ENCODE results near the gene LSM3.

DNA sequence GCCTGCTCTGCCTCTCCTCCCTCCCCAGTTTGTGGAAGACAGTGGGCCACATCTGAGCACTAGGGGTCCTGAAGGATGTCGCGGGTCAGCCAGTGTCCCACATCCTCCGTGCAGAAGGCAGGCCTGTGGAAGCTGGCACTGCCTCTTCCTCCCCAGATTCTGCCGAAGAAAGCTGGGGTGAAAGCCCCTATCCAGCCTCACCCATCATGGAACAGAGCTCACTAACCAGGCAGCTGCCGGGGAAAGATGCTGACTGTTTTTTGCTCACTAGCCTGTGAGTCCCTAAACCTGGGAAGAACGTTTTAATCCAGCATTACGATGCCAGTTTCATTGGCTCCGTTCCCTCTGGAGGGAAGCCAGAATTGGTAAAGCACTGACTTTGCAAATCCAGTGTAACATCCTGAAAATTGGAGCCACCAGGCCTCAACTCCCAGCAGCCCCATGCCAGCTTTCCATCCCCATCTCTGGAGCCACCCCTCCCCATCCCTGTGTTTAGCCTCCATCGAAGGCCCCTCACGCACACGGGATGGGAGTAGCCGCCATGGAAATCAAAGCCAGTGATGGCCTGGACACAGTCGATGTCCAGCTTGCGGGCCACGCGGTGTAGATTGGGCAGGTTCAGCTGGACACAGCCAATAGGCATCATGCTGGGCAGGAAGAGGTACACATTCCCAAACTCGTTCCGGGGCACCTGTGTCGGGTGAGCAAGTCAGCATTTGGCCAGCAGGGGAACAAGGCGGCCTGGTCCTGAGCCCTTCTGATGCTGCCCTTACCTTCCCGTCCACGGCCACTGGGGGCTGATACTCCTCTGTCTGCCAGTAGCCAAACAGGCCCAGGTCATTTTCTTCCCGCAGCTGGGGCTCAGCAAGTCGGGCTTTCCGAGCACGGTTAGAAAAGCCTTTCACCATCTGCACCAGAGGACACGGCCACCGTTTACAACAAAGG lies 30.3 kb upstream of the LSM3 start:
- TF ChIP-seq POLR2A (IDR thresholded peaks at IDR 0.05) (no peak), POLR2AphosphoS5 (IDR thresholded peaks at IDR 0.05) (peak; percentile 27)
- TF ChIP-seq, protein P1, sequence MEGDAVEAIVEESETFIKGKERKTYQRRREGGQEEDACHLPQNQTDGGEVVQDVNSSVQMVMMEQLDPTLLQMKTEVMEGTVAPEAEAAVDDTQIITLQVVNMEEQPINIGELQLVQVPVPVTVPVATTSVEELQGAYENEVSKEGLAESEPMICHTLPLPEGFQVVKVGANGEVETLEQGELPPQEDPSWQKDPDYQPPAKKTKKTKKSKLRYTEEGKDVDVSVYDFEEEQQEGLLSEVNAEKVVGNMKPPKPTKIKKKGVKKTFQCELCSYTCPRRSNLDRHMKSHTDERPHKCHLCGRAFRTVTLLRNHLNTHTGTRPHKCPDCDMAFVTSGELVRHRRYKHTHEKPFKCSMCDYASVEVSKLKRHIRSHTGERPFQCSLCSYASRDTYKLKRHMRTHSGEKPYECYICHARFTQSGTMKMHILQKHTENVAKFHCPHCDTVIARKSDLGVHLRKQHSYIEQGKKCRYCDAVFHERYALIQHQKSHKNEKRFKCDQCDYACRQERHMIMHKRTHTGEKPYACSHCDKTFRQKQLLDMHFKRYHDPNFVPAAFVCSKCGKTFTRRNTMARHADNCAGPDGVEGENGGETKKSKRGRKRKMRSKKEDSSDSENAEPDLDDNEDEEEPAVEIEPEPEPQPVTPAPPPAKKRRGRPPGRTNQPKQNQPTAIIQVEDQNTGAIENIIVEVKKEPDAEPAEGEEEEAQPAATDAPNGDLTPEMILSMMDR (IDR thresholded peaks at IDR 0.05), result no peak

Measured in gastroesophageal sphincter (tissue), 3 donors.